ENCODE measurements around the gene XRCC2. TPM values are rescaled to one million over a fixed set of nuclear protein-coding genes. Genes with fewer than 3 reads are reported as not detected.
"Not testable (repeated sequence)": the region's sequence is repeated elsewhere in the genome, so short reads cannot be mapped to it uniquely, and the experiment has no call there.

The XRCC2 gene
- 10 to 100 TPM in 3 of 5 donors, 1 to 10 TPM in 2; 5.8 to 14.3 (median 12.1) TPM for polyA plus RNA-seq (ENCODE audit: insufficient read depth in 1 of 5, insufficient read length in 5 of 5, low replicate concordance in 1 of 5)
- long read RNA-seq, donor 1 = 0 reads
- long read RNA-seq, donor 2, partial matches to known transcripts = 0 of 1 reads
- long read RNA-seq, donor 2, other reads (novel, unspliced or antisense) = 0 of 1 reads
- long read RNA-seq, donor 3, partial matches to known transcripts = 0 of 2 reads
- long read RNA-seq, donor 3, other reads (novel, unspliced or antisense) = 0 of 2 reads
- long read RNA-seq, donor 4, partial matches to known transcripts = 0 of 1 reads
- long read RNA-seq, donor 4, other reads (novel, unspliced or antisense) = 0 of 1 reads
- long read RNA-seq, donor 5, partial matches to known transcripts = 0 of 4 reads
- long read RNA-seq, donor 5, other reads (novel, unspliced or antisense) = 0 of 4 reads
- long read RNA-seq, donor 6 = 0 reads
- long read RNA-seq, donor 7 = 0 reads
- long read RNA-seq, donor 8, partial matches to known transcripts = 0 of 1 reads
- long read RNA-seq, donor 8, other reads (novel, unspliced or antisense) = 0 of 1 reads

GRCh38 chr7:152675759-152676636, at the start of gene XRCC2:
Gene XRCC2, minus strand, starts transcription at chr7:152676141. Its CDS starts 62 bp downstream, at chr7:152676079.
- peak; percentile 97 for DNase-seq

- DNase-seq = no peak
Measured at GRCh38 chr7:152723364-152723763, 47.4 kb upstream of the XRCC2 start.

GRCh38 chr7:152712412-152713042, 36.6 kb upstream of the XRCC2 start:
- DNase-seq = not testable (repeated sequence)

GRCh38 chr7:152711444-152711944, 35.6 kb upstream of the XRCC2 start:
- DNase-seq = no peak

GRCh38 chr7:152710153-152710442, 34.2 kb upstream of the XRCC2 start:
- no peak for DNase-seq

GRCh38 chr7:152709287-152710152, 33.6 kb upstream of the XRCC2 start:
- no peak for DNase-seq

- no peak for DNase-seq
Measured at GRCh38 chr7:152704796-152705384, 28.9 kb upstream of the XRCC2 start.

- DNase-seq = no peak
Measured at GRCh38 chr7:152699079-152699478, 23.1 kb upstream of the XRCC2 start.

- not testable (repeated sequence) for DNase-seq
Measured at GRCh38 chr7:152697268-152697974, 21.5 kb upstream of the XRCC2 start.

- DNase-seq = not testable (repeated sequence)
Measured at GRCh38 chr7:152692196-152692595, 16.3 kb upstream of the XRCC2 start.

- no peak for DNase-seq
Measured at GRCh38 chr7:152683297-152683696, 7.4 kb upstream of the XRCC2 start.

- peak in 1 of 2 donors; percentile 37 for DNase-seq
Measured at GRCh38 chr7:152677808-152678670, 2.1 kb upstream of the XRCC2 start.

- peak; percentile 77 to 83 for DNase-seq
Measured at GRCh38 chr7:152674860-152675758, 832 bp downstream of the XRCC2 start.

GRCh38 chr7:152673897-152674296, 2.0 kb downstream of the XRCC2 start:
- DNase-seq = peak; percentile 67 to 71

- DNase-seq = no peak
Measured at GRCh38 chr7:152672626-152673025, 3.3 kb downstream of the XRCC2 start.

- no peak for DNase-seq
Measured at GRCh38 chr7:152669758-152670157, 6.2 kb downstream of the XRCC2 start.

GRCh38 chr7:152668975-152669374, 7.0 kb downstream of the XRCC2 start:
- DNase-seq = no peak

GRCh38 chr7:152667958-152668357, 8.0 kb downstream of the XRCC2 start:
- no peak for DNase-seq

All from right lung (tissue), 10 donors.